Stimulated activated CD4-positive, alpha-beta T cell treated with anti-CD3 and anti-CD28 coated beads, Interleukin-2, amount 100 ng/mL, for 24 hours (primary cell): ENCODE data around the gene CCL15.
"Not testable (repeated sequence)": the region's sequence is repeated elsewhere in the genome, so short reads cannot be mapped to it uniquely, and the experiment has no call there.

ENCODE experiments used
- DNase-seq, 2 donors: peaks; one replicate each; pipeline ENCODE4 v3.0.0-alpha.2; 2020

CCL15 gene, protein sequence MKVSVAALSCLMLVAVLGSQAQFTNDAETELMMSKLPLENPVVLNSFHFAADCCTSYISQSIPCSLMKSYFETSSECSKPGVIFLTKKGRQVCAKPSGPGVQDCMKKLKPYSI

GRCh38 chr17:36001110-36001771 lies at the start of gene CCL15:
TSS of gene CCL15 (minus strand) at chr17:36001553. CDS start at chr17:36001492, 61 bp downstream.
- DNase-seq: no peak

GRCh38 chr17:36049643-36050042 lies 48.3 kb upstream of the CCL15 start:
- DNase-seq: no peak

DNA sequence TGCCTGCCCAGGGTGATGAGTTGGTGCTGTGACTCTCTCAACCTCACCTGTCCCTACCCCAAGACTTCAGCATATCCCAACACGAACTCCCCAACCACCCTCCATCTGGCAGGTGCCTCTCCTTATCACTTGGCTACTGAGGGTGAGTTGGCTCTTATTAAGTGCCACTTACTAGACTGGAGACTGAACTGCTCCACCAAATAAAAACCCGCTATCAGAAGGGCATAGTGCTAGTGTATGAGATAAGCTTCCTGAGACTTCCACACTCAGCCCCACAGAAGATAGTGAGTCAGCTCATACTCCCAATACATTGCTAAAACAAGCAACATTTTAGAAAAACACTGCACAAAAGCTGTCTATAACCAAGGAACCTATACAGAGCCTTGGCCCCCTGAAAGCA lies 46.7 kb upstream of the CCL15 start:
- DNase-seq: no peak

- DNase-seq: no peak
Observed at GRCh38 chr17:36036235-36036634, 34.9 kb upstream of the CCL15 start.

DNA sequence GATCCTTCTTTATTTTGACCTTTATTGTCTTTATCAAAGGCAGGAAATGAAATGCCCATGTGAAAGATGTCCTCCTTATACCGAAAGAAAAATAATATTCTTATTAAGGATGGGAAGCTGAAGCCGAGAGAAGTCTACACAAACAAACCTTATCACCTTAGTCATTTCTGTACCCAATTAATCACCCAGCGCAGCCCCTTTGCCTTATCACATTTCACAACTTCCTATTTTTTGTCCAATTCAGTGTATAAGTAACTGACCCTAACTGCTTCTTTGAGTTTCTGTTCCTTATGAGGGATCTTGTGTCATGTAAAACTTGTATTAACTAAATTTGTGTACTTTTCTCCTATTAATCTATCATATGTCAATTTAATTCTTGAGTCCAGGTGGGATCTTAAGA lies 32.8 kb upstream of the CCL15 start:
- DNase-seq: no peak

DNA sequence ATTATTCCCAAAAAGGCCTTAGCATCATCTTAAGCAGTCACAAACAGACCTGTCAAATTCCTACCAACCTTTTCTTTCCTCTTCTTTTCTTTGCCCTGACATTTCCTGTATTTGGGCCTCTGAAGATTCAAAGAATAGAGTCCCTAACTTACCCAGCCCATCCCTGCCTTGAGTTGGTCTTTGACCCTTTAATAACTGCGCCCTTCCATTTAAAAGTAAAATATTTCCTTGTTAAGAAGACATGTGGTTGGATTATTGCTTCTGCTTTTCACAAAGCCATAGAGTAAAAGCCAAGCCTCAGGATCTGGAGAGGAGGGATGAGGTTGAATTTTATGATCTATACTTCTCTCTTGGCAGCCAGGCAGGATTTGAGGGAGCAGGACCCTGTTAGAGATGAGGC lies 29.6 kb upstream of the CCL15 start:
- DNase-seq: no peak

DNA sequence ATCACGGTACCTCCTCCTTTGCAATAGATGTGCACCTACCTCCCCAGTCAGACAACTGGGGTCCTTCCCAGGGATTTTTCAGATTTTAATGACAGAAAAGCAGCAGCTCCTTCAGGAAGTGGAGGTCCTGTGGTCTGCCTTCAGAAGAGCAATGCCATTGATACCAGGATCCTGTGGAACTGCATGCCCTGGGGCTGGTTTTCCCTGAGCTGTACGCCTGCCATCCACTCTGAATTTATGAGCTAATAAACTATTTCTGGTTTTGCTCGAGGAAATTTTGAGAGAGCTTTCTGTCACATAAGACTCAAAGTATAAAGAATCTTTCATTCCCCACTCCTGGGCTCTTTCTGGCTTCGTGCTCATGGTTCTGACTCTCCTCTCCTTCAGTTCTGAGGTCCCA lies 26.4 kb upstream of the CCL15 start:
- DNase-seq: no peak

GRCh38 chr17:36024106-36024869 lies 22.9 kb upstream of the CCL15 start:
- DNase-seq: no peak

GRCh38 chr17:36019423-36019822 lies 18.1 kb upstream of the CCL15 start:
- DNase-seq: no peak

DNA sequence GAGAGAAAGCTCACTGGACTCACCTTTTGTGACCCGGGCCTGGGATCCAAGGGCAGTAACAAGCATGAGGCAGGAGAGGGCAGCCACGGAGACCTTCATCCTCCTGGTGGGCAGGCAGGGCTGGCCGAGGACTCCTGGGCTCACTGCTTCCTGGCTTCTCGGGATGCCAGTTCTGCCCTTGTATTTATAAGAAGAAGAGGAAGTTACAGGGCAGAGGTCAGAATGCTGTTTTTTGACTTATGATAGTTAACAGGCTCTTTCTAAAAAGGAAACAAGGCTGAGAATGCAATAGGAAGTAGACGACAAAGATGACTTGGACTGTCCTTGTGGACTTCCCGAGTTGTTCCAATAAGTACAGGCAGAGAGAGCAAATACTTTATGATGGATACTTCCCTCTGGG lies 16.4 kb upstream of the CCL15 start, which contains the start of gene CCL23:
Gene CCL23 (minus strand): TSS at position 174 of the 400 bp plus-strand sequence. CDS start 75 bp downstream, at position 99.
- no peak for DNase-seq

GRCh38 chr17:36016555-36016954 lies 15.2 kb upstream of the CCL15 start:
- DNase-seq: no peak

- DNase-seq: not testable (repeated sequence)
Observed at GRCh38 chr17:36015895-36016294, 14.5 kb upstream of the CCL15 start.

GRCh38 chr17:36014946-36015345 lies 13.6 kb upstream of the CCL15 start:
- no peak for DNase-seq

DNA sequence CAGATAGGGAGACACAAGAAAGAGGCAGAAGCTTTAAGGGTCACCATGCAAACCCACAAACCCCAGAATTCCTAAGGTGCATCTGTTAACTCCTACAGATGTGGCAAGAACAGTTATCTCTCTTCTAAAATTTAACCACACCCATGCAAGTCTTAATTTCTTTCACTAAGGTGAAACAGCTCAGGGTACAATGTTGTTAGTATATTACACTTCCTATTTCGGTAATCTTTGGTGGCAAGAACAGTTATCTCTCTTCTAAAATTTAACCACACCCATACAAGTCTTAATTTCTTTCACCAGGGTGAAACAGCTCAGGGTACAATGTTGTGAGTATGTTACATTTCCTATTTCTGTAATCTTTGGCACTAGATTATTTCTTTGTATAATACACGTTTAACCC lies 9.8 kb upstream of the CCL15 start:
- DNase-seq: no peak

GRCh38 chr17:36008998-36009665 lies 7.8 kb upstream of the CCL15 start:
- peak in 1 of 2 donors; percentile 15 for DNase-seq

- no peak for DNase-seq
Observed at GRCh38 chr17:36004594-36005108, 3.3 kb upstream of the CCL15 start.

GRCh38 chr17:36002631-36003030 lies 1.3 kb upstream of the CCL15 start:
- no peak for DNase-seq

- no peak for DNase-seq
Observed at GRCh38 chr17:36001862-36002603, 680 bp upstream of the CCL15 start.

- DNase-seq: no peak
Observed at GRCh38 chr17:36000732-36001109, 632 bp downstream of the CCL15 start.

DNA sequence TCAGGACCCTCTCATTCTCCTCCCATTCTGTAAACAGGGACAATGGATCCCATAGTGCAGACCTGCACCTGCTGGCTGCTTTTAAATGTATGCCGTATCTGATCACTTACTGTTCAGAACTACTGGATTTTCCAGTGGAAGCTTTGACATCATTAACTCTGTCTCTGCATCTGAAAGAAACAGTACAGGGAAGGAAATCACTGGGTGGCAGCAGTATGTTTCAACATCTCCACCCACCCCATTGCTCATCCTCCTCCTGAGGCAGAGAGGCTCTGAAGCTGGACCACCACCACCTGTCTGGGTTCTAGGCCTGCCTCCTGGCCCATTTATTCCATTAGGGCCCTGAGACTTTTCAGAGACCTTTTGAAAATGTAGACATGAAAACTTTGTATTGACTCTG lies 2.6 kb downstream of the CCL15 start:
- no peak for DNase-seq

DNA sequence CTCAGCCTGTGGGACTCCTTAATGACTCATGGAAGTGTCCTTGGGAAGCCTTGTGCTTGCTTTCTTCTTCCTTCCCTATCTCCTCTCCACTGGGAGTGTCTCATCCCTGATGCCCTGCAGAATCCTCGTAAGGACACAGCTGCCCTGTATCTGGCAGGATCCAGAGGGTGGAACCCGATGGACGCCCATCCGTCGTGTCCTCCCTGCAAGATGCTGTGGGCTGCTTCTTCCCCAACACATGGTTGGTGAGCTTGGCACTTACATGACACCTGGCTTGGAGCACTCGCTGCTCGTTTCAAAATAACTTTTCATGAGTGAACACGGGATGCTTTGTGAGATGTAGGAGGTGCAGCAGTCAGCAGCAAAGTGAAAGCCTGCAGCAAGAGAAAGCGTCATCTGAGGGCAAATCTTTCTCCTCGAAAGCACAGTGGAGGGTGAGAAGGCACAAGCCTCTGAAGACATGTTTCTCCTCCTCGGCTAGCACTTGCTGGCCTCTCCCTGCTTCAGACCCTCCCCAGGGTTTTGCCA lies 3.3 kb downstream of the CCL15 start:
- DNase-seq: no peak

DNA sequence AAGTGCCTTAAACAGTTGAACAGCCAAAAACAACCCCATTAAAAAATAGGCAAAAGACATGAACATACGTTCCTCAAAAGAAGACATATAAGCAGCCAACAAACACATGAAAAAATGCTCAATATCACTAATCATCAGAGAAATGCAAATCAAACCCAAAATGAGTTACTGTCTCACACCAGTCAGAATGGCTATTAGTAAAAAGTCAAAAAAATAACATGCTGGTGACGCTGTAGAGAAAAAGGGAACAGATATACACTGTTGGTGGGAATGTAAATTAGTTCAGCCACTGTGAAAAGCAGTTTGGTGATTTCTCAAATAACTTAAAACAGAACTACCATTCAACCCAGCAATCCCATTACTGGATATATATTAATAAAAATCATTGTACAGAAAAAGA lies 6.0 kb downstream of the CCL15 start:
- not testable (repeated sequence) for DNase-seq
